ENCODE measurements around the gene CD3E. TPM values are rescaled to one million over a fixed set of nuclear protein-coding genes. Genes with fewer than 3 reads are reported as not detected.

Gene CD3E
- total and polyA plus RNA-seq, 2 experiments from 2014 or later: not detected

GRCh38 chr11:118340449-118340848 lies 35.9 kb downstream of the CD3E start:
- TF ChIP-seq EZH2phosphoT487 (IDR thresholded peaks at IDR 0.05; ENCODE audit: insufficient read depth, low read depth): no peak
- no peak for TF ChIP-seq EZH2 (IDR thresholded peaks at IDR 0.05; ENCODE audit: insufficient read depth, poor library complexity, severe bottlenecking)
- Histone ChIP-seq H4K20me1 (ENCODE audit: insufficient read depth) (no peaks in the 10 kb centered on the region), H3F3A (ENCODE audit: insufficient read depth) (no peaks in the 10 kb centered on the region), H3K4me1 (ENCODE audit: insufficient read depth) (no peaks in the 10 kb centered on the region), H3K9me3 (ENCODE audit: low read depth) (no peaks in the 10 kb centered on the region), H3K27me3 (replicated peaks; ENCODE audit: insufficient read depth) (no peaks in the 10 kb centered on the region; the same call in 1 of the 2 replicates), H3K27ac (no peak overlapping the region), H3K4me3 (no peak overlapping the region), H3K79me2 (ENCODE audit: insufficient read depth) (no peaks in the 10 kb centered on the region), H3K9ac (no peak overlapping the region), H3K4me2 (ENCODE audit: unreplicated experiment) (no peak overlapping the region), H2AFZ (no peak overlapping the region), H3K36me3 (ENCODE audit: low read depth) (no peaks in the 10 kb centered on the region), H3K9me2 (ENCODE audit: insufficient read depth) (no peaks in the 10 kb centered on the region)
- in situ Hi-C loops (cut with MboI): loop anchor here (10.0 kb wide), 1 partner anchor 146 kb away; no protein-coding TSS in a partner anchor
- no peak for DNase-seq
- WGBS, 2 experiments (ENCODE audit: low coverage in 1 of 2, low lambda C conversion rate in 2 of 2, missing lambda C conversion rate in 2 of 2): 40 to 53% methylated on average over 3 of the region's 3 CpGs

GRCh38 chr11:118341261-118341660 lies 36.7 kb downstream of the CD3E start:
- no peaks in the 10 kb centered on the region for H3K4me1 ChIP-seq (ENCODE audit: insufficient read depth)
- H3K79me2 ChIP-seq (ENCODE audit: insufficient read depth): no peaks in the 10 kb centered on the region
- H3K4me3 ChIP-seq: no peak overlapping the region
- no peaks in the 10 kb centered on the region for H4K20me1 ChIP-seq (ENCODE audit: insufficient read depth)
- in situ Hi-C loops (cut with MboI): loop anchor here (10.0 kb wide), 1 partner anchor 146 kb away; no protein-coding TSS in a partner anchor
- H2AFZ ChIP-seq: no peak overlapping the region
- H3K36me3 ChIP-seq (ENCODE audit: low read depth): no peaks in the 10 kb centered on the region
- WGBS, 2 experiments (ENCODE audit: low coverage in 1 of 2, low lambda C conversion rate in 2 of 2, missing lambda C conversion rate in 2 of 2): 54 to 63% methylated on average over 3 of the region's 3 CpGs
- no peaks in the 10 kb centered on the region for H3F3A ChIP-seq (ENCODE audit: insufficient read depth)
- no peaks in the 10 kb centered on the region for H3K9me2 ChIP-seq (ENCODE audit: insufficient read depth)
- no peaks in the 10 kb centered on the region; the same call in 1 of the 2 replicates for H3K27me3 ChIP-seq (replicated peaks; ENCODE audit: insufficient read depth)
- TF ChIP-seq EZH2phosphoT487 (IDR thresholded peaks at IDR 0.05; ENCODE audit: insufficient read depth, low read depth) (no peak), EZH2 (IDR thresholded peaks at IDR 0.05; ENCODE audit: insufficient read depth, poor library complexity, severe bottlenecking) (no peak)
- no peaks in the 10 kb centered on the region for H3K9me3 ChIP-seq (ENCODE audit: low read depth)
- no peak for DNase-seq
- H3K9ac ChIP-seq: no peak overlapping the region
- no peak overlapping the region for H3K4me2 ChIP-seq (ENCODE audit: unreplicated experiment)
- no peak overlapping the region for H3K27ac ChIP-seq

DNA sequence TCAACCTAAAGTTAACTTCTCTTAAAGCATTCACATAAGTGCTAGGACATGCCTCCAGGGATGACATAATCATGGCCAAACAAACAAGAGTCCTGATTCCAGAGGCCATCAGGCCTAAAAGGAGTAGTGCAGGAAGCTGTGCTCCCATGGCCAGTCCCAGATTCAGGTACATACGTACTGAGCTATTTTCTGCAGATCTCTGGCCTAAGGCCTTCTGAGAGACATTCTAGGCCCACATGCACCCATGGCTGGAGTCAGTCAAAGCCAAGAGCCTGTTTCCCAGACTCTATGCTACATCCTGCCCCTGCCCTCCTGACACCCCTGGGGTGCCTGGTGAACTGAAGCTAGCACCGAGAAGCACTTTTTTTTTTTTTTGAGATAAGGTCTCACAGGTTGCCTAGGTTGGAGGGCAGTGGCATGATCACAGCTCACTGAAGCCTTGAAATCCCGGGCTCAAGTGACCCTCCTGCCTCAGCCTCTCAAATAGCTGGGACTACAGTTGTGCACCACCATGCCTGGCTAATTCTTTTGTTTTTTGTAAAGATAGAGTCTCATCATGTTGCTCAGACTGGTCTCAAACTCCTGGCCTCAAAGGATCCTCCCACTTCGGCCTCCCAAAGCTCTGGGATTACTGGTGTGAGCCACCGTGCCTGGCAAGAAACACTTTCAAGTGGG lies 37.4 kb downstream of the CD3E start:
- H3F3A ChIP-seq (ENCODE audit: insufficient read depth): no peaks in the 10 kb centered on the region
- H3K4me1 ChIP-seq (ENCODE audit: insufficient read depth): no peaks in the 10 kb centered on the region
- in situ Hi-C loops (cut with MboI): loop anchor here (10.0 kb wide), 1 partner anchor 147 kb away; no protein-coding TSS in a partner anchor
- no peak overlapping the region for H3K9ac ChIP-seq
- no peaks in the 10 kb centered on the region for H3K79me2 ChIP-seq (ENCODE audit: insufficient read depth)
- H2AFZ ChIP-seq: no peak overlapping the region
- H3K9me3 ChIP-seq (ENCODE audit: low read depth): no peaks in the 10 kb centered on the region
- H4K20me1 ChIP-seq (ENCODE audit: insufficient read depth): no peaks in the 10 kb centered on the region
- H3K36me3 ChIP-seq (ENCODE audit: low read depth): no peaks in the 10 kb centered on the region
- TF ChIP-seq EZH2 (IDR thresholded peaks at IDR 0.05; ENCODE audit: insufficient read depth, poor library complexity, severe bottlenecking) (no peak), EZH2phosphoT487 (IDR thresholded peaks at IDR 0.05; ENCODE audit: insufficient read depth, low read depth) (no peak)
- no peak overlapping the region for H3K27ac ChIP-seq
- H3K4me3 ChIP-seq: no peak overlapping the region
- no peak for DNase-seq
- WGBS, 2 experiments (ENCODE audit: low coverage in 1 of 2, low lambda C conversion rate in 2 of 2, missing lambda C conversion rate in 2 of 2): 40 to 54% methylated on average over 5 of the region's 5 CpGs
- no peak overlapping the region for H3K4me2 ChIP-seq (ENCODE audit: unreplicated experiment)
- no peaks in the 10 kb centered on the region for H3K9me2 ChIP-seq (ENCODE audit: insufficient read depth)
- peaks cover 1% of the 10 kb centered on the region for H3K27me3 ChIP-seq (replicated peaks; ENCODE audit: insufficient read depth)

- DNase-seq: no peak
- no peak within 1 kb of the TSS for H3K4me3 ChIP-seq
- no peaks in the 10 kb centered on the region for H3K36me3 ChIP-seq (ENCODE audit: low read depth)
- no peaks in the 10 kb centered on the region for H4K20me1 ChIP-seq (ENCODE audit: insufficient read depth)
- no peak within 1 kb of the TSS for H2AFZ ChIP-seq
- H3F3A ChIP-seq (ENCODE audit: insufficient read depth): no peaks in the 10 kb centered on the region
- no peak within 1 kb of the TSS for H3K27ac ChIP-seq
- H3K27me3 ChIP-seq (replicated peaks; ENCODE audit: insufficient read depth): peaks cover 8% of the 10 kb centered on the region
- TF ChIP-seq EZH2 (IDR thresholded peaks at IDR 0.05; ENCODE audit: insufficient read depth, poor library complexity, severe bottlenecking) (no peak), EZH2phosphoT487 (IDR thresholded peaks at IDR 0.05; ENCODE audit: insufficient read depth, low read depth) (no peak)
- H3K9ac ChIP-seq: no peak within 1 kb of the TSS
- H3K9me2 ChIP-seq (ENCODE audit: insufficient read depth): no peaks in the 10 kb centered on the region
- H3K9me3 ChIP-seq (ENCODE audit: low read depth): no peaks in the 10 kb centered on the region
- no peaks in the 10 kb centered on the region for H3K4me1 ChIP-seq (ENCODE audit: insufficient read depth)
- H3K4me2 ChIP-seq (ENCODE audit: unreplicated experiment): no peak within 1 kb of the TSS
- WGBS, 2 experiments (ENCODE audit: low coverage in 1 of 2, low lambda C conversion rate in 2 of 2, missing lambda C conversion rate in 2 of 2): 62 to 70% methylated on average over 13 of the region's 13 CpGs
- H3K79me2 ChIP-seq (ENCODE audit: insufficient read depth): no peaks in the 10 kb centered on the region
- in situ Hi-C loops (cut with MboI): loop anchor here (10.0 kb wide), 1 partner anchor 148 kb away; no protein-coding TSS in a partner anchor
These were observed 38.1 kb downstream of the CD3E start, which contains the start of gene CD3D for GRCh38 chr11:118342503-118343161. Gene CD3D, minus strand, starts transcription at chr11:118342705. Its CDS starts 98 bp downstream, at chr11:118342607.
